GM12892 (cell line): Measurements from ENCODE around the gene NDUFV3.

Source experiments
- POLR2A ChIP-seq: IDR thresholded peaks from 2 replicates; pipeline ENCODE4 v1.6.1; 2011; ENCODE audit warnings: low read depth, low read length, control low read depth
- POLR2AphosphoS5 ChIP-seq: IDR thresholded peaks from 2 replicates; pipeline ENCODE4 v1.6.1; 2011; ENCODE audit warnings: low read depth, low read length, control low read depth
- TAF1 ChIP-seq: IDR thresholded peaks from 2 replicates; pipeline ENCODE4 v1.6.1; 2011; ENCODE audit warnings: low read depth, mild to moderate bottlenecking, control low read depth, low read length, borderline replicate concordance

DNA sequence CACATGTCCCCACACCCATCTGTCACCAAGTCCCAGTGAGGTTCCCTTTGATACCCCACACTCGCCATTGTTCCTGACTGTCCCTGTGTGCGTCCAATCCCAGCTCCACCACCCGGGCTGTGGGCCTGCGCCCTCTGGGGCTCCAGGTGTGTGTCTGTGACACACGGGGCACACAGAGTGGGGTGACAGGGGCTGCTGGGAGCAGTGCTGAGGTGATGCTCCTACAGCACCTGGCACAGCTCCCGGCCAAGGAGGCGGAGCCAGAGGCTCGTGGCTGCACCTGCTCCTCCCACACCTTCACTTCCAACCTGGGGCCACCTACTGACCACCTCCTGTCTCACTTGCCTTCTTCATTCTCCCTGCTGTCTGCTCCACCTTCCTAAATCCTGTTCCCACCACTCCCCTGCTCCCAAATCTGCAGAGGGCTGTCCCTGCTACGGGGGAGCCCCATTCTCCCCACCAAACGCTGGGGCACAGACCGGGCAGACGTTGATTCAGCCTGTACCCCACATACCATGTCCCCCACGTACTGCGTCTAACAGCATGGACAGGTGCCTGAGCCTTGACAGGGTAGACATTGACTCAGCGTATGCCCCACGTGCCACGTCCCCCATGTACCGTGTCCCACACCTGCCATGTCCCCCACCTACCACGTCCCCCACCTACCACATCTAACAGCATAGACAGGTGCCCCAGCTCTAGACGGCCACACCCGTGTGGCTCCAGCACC is 30.2 kb upstream of the NDUFV3 start:
- TF ChIP-seq POLR2A (no peak), POLR2AphosphoS5 (no peak), TAF1 (no peak)
